Measurements from ENCODE around the gene CST1.
"Not testable (repeated sequence)": the region's sequence is repeated elsewhere in the genome, so short reads cannot be mapped to it uniquely, and the experiment has no call there.

CST1 gene

DNA sequence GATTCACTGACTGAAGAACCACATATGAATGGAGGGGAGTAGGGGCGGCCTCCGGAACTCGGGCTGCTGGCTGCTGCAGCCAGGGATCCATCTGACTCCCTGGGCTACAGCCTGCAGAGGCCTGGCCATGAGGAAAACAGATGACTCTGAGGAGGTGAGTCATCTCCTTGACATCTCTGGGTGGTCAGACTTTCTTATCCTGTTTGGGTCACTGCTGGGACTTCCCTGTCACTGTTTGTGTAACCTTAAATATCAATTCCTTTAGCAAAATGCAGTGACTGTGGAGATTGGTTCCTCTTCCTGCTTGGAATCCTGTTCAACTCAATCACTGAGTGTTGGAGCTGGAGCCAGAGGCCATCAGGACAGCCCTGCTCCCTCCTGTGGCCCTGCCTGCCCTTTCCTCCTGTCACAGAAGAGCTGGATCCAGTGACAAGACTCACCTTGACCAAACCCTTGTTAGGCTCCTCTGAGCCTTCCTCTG is 4.4 kb upstream of the CST1 start:
- DNase-seq (ENCODE audit: low read depth in 3 of 3, low spot score in 1 of 3) = not testable (repeated sequence)

DNA sequence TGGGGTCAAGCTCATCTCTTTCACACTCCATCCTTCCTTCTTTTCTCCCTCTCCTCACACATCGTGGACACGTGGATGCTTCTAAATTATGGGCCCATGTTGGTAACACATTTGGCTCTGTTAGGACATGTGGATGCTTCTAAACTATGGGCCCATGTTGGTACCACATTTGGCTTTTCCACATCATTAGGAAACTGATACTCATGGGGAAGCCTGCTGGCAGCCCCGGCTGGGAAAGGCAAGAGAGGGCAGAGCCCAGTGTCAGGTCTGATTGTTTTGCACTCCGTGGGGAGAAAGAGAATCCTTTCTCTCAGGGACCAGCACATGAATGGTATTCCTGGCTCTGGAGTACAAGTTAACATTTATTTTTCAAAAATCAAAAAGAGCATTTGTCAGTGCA is 4.0 kb upstream of the CST1 start:
- no peak for DNase-seq (ENCODE audit: low read depth in 3 of 3, low spot score in 1 of 3)

DNA sequence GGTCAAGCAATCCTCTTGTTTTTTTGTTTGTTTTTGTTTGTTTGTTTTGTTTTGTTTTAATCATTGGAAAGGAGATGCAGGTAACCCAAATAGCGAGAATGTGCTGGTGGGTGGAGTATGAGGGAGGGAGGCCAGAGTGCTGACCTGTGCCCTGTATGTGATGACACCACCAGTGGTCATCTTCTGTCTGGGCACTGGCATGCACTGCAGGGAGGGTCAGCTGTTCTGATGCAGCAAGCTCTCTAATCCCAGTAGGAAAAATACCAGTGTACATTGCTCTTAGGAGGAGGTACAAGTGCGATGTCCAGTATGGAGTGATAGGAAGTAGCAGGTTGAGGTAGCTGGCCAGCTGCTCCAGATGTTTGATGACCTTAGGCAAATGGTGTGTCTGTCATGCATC is 2.9 kb upstream of the CST1 start:
- no peak for DNase-seq (ENCODE audit: low read depth in 3 of 3, low spot score in 1 of 3)

DNA sequence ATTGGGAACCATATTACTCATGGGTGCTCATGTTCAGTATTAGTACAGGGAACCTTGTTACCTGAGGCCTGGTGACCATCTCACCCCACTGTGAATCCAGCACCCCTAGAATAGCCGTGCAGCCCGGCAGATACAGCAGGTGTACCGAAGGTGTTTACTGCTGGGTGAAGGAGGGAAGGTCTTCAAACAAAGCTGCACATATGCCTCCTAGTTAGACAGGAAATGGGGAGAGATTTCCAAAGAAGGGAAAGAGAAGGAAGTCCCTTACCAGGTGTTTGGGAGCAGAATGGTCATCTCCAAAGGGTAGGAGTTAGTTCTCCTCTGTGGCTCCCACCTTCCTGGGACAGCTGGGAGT is 2.4 kb upstream of the CST1 start:
- DNase-seq (ENCODE audit: low read depth in 3 of 3, low spot score in 1 of 3) = no peak

DNA sequence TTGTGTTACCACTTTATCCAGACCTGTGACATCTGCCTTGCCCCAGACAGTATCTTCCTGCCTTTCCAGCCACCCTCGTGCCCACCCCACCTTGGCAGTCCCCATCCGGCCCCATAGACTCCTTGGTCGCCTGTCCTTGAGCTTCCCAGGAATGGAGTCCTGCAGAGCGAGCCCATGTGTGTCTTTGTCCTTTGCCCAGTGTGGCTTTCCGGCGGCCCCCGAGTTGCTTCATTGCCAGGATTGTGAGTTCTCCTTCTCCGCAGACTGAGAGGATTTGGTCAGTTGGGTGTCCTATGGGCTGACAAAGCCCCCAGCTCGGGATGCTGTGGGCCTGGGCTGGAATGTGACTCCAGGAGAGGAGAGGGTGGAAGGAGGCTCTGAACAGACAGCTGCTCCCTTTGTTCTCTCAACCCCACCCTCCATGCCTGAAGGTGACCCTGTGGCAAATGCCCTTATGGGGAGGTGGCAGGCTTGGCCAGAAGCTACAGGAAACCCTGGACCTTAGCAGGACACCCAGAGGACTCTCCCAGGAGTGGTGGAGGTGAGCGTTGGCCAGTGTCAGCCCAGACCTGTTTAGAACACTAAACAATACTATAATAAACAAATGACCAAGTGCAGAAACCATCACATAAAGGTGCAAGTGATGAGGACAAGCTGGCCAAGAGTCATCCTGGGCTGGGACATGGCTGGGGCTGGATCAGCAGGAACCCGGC is 1.9 kb upstream of the CST1 start:
- DNase-seq (ENCODE audit: low read depth in 3 of 3, low spot score in 1 of 3) = no peak

DNA sequence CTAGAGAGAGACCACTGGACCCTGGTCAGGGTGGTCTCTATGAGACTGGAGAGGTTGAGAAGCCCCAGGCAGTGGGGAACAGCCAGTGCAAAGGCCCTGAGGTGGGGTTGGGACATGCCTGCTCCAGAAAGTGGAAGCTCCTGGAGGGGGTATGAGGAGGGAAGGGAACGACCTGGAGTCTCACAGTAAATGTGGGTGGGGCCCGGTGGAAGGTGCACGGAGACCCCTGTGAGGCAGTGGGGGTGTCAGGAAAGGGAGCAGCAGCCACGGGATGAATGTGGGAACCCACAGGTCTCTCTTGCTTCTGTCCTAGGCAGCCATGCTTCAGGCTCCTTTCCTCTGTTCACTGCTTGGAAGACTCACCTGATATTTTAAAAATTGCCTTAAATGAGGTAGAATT is 1.3 kb upstream of the CST1 start:
- no peak for DNase-seq (ENCODE audit: low read depth in 3 of 3, low spot score in 1 of 3)

DNA sequence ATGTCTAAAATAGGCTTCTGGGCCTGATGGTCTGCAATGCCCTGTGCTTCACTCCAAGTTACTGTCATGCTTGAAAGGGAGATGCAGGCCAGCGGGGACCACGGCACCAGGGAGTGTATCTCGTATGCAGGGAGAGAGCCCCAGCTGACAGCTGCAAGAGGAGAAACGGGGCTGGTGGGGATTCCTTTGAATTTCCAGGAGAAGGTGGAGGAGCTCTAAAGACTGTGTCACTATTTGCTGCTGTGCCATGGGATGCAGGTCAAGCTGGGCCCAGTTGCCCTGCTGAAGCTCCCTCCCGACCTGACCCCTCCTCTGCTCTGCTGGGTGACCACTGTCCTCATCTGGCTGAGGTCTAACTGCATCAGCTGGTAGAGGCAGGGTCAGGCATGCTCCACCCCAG is 989 bp downstream of the CST1 start:
- no peak for DNase-seq (ENCODE audit: low read depth in 3 of 3, low spot score in 1 of 3)

DNA sequence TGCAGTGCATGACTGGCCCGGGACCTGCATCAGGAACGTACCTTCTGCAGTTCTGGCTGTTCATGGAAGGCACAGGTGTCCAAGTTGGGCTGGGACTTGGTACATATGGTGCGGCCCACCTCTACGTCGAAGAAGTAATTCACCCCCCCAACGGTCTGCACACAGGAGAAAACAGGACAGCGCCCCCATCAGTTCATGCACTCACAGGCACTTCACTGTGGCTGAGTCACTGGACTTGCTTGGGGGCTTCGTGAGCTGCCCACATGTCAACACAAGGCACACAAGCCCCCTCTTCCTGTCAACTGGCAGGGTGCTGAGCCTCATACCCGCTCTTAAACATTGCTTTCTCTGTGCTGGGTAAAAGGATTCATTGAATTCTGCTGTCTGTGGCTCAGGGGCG is 1.8 kb downstream of the CST1 start:
- not testable (repeated sequence) for DNase-seq (ENCODE audit: low read depth in 3 of 3, low spot score in 1 of 3)

DNA sequence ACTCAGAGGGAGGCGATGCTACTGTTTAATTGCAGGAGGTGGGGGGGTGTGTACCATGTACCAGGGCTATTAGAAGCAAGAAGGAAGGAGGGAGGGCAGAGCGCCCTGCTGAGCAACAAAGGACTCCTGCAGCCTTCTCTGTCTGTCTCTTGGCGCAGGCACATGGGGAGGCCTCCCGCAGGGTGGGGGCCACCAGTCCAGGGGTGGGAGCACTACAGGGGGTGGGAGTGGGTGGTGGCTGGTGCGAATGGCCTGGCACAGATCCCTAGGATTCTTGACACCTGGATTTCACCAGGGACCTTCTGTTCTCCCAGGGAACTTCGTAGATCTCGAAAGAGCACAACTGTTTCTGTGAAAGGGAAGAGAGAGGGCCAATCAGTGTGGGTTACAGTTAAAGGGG is 3.2 kb downstream of the CST1 start:
- not testable (repeated sequence) for DNase-seq (ENCODE audit: low read depth in 3 of 3, low spot score in 1 of 3)

DNA sequence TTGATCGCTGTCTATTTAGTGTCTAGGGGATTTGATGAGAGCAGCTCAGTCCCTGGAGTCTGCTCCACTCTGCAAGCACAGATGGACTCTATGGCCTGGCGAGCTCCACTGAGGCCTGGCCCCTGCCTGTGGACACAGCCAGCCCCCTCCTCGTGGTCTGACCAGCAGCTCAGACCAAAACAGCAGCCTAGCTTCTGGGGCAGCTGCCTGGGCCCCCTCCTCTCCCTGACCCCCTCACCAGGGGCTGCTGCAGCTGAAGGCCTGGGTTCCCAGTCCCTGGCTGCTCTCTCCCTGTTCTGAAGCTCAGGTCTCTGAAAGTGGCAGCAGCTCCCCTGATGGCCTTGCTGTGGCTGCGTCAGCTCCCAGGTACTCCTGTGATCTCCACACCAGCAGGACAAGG is 3.6 kb downstream of the CST1 start:
- DNase-seq (ENCODE audit: low read depth in 3 of 3, low spot score in 1 of 3) = not testable (repeated sequence)

DNA sequence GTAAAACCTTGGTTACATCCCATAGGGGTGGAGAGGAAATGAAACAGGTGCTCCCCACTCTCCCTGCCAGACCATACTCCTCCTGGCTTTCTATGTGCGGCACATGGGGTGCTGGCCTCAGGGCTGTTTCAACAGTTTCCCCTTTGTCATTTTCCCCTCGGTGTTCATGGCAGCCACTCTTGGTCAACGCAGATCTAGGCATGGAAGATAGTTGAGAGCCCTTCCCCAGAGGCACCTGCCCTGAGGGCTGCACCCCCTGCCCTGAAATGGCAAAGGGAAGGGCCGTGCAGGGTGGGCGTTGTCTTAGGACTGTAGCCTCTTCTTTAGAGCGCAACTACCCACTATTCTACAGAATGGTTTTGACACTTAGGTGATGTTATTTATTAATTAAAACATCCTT is 4.4 kb downstream of the CST1 start:
- no peak for DNase-seq (ENCODE audit: low read depth in 3 of 3, low spot score in 1 of 3)

DNA sequence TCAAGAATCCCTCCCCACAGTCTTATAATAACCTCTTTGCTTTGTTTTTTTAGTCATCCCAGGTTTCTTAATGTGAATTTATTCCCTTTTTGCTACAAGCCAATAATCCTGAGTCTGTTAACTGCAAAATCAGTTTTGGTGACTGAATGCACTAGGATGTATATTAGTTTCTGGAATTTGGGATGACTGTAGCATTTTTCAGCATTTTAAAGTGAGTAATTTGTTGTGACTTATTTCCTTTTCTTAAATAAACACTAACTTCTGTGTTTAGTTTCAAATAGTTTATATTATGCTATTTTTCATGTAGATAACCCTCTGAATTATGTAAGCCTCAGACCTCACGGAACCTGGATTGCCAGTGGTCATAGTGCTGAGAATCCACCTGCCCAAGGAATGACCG is 5.5 kb downstream of the CST1 start:
- no peak for DNase-seq (ENCODE audit: low read depth in 3 of 3, low spot score in 1 of 3)

DNA sequence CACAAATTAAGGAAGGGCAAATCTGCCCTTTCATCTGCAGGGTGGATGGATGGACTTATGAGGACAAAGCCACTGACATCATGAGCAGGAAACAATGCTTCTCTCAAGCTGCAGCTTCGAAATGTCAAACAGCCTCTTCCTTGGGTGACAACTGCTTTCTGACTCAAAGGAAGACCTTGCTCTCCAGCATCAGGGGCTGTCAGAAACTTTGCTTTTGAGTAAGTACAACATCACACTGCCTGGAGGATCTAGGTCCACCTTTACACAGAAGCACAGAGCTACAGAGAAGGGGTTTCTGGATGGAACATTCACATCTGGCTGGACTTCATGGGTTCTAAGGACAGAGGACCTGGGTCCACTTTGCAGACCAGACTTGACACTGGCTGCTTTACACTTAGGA is 5.9 kb downstream of the CST1 start:
- DNase-seq (ENCODE audit: low read depth in 3 of 3, low spot score in 1 of 3) = no peak

DNA sequence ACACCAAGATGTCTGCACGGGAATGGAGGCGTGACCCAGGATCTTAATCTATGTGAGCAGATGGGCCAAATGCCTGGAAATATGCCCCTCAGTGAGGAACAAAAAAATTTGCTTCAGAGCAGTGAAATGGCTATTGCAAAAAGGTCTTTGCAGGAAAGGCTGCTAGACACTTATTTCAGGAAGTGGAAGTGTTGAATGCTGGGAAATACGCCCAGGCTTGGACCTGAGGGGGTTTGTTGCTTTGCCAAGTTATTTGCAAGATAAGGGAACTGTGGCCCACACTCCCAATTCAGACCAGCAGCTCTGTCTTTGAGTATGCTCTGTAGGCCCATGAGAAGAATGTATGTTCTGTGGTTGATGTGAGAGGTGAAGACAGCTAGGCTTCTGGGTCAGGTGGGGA is 15.3 kb downstream of the CST1 start:
- DNase-seq (ENCODE audit: low read depth in 3 of 3, low spot score in 1 of 3) = not testable (repeated sequence)

DNA sequence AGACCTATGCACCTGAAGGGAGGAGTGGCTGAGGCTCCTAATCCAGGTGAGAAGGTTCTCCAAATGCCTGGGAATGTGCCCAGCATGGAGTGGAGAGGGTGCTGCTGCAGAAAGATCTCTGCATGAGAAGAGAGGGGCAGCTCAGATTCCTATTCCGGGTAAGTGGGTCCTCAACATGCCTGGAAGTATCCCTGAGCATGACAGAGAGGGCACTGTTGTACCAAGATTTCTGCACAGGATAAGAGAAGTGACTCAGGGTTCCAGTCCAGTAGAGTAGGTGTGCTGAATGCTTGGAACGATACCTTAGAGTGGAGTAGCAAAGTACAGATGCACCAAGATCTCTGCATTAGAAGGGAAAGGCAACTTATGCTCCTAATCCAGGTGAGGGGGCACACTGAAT is 15.8 kb downstream of the CST1 start:
- DNase-seq (ENCODE audit: low read depth in 3 of 3, low spot score in 1 of 3) = not testable (repeated sequence)

DNA sequence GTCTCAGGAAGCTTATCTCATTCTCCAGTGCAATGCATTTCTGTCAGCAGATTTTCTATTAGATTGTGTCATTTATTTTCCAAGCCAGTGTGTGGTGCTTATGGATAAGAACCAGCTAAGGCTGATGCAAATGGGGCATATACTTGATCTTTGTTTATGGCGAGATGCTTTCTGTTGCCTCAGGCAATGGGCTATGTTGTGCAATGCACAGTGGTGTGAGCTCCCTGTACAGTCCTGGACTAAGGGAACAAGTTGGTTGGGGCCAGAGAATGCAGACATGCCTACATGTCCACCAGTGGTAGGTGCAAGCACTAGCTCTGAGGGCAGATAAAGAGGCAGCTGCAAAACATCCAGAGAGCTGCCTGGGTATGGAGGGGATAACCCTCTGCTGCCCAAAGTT is 16.3 kb downstream of the CST1 start:
- DNase-seq (ENCODE audit: low read depth in 3 of 3, low spot score in 1 of 3) = not testable (repeated sequence)

DNA sequence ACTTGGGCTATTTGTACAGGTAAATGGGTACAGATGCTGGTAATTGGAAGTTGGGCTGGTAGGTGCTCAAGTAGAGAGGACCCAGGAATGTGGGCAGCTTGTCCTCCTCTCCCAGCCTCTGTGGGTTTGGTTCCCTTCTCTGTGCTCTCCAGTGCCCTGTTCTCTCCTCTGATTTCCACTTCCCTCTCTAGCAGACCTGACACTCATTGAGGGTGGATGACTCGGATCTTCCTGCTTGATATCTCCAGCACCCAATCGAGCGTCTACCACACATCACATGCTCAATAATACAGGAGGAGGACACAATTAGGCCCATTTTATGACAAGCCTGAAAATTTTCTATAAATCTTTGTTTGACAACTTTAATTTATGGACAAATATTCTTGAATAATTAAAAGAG is 23.7 kb downstream of the CST1 start:
- DNase-seq (ENCODE audit: low read depth in 3 of 3, low spot score in 1 of 3) = no peak

DNA sequence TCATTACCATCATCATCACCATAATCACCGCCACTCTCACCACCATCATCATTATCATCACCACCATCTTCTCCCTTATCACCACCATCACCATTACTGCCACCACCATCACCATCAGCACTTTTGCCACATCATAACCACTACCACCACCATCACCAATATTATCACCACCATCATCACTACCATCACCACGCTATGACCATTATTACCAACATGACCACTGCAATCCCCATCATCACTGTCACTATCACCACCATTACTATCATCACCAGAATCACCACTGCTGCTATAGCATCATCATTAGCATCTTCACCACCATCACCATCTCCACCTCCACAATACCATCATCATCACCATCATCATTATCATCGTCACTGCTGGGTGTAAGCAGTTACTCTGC is 25.6 kb downstream of the CST1 start:
- DNase-seq (ENCODE audit: low read depth in 3 of 3, low spot score in 1 of 3) = no peak

DNA sequence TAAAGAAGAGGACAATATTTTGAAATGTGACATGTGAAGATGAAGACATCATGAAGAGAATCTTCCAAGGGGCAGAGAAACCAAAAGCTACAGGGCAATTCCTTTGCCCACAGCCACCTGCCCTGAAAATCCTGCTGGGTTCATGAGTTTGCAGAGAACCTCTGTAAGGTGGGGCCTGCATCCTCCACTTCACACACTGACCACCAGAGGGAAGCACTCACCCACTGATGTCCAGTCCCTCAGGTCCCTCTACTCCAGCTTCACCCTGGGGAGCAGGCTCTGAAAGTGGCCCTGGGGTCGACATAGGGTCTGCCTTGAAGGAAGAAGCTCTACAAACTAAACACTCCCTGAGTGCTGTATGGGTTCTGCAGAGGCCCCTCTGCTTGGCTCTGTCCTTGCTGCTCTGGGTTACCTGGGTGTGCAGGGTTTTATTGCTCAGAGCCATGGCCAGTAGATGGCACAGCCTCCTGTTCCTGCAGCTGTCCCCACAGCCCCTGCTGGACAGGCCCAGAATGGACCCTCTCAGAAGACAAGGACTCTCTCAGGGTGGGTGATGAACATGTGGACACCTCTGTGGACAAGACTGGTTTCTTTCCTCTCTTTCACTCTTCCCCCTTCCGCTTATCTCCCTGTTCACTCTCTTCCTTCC is 27.0 kb downstream of the CST1 start:
- not testable (repeated sequence) for DNase-seq (ENCODE audit: low read depth in 3 of 3, low spot score in 1 of 3)

DNA sequence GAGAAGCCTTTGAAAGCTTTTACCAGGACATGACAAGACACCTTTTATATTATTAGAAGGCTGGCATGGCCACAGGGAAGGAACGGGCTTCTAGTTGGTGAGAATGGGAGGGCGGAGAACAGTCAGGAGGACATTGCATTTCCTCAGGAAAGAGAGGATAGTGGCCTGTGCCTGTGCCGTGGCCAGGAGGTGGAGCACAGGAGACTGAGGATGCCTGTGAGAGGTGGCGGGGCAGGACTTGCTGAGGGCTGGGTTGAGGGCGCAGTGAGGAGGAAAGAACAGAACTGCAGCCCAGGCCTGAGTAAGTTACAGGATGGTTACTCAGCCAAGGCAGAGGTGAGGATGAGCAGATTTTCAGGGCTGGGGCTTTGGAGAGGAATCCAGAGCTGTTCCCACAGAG is 27.9 kb downstream of the CST1 start:
- DNase-seq (ENCODE audit: low read depth in 3 of 3, low spot score in 1 of 3) = not testable (repeated sequence)

DNA sequence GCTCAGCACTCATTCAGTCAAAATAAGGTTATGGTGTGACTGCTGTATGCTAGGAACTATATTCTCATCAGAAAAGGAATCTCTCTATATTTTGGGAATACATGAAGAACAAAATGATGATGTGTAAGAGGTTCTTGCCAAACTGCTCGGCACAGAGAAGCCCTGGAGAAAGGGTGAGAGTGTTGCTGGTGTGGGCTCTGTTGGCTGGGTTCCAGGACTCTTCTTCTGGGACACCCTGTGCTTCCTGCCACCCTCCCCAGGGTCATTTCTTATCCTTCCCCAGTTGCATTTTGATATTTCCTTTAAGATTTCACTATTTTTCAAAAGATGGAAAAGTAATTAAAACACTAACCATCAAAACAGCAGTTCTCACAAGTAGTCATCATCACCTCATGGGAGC is 28.8 kb downstream of the CST1 start:
- DNase-seq (ENCODE audit: low read depth in 3 of 3, low spot score in 1 of 3) = no peak

DNA sequence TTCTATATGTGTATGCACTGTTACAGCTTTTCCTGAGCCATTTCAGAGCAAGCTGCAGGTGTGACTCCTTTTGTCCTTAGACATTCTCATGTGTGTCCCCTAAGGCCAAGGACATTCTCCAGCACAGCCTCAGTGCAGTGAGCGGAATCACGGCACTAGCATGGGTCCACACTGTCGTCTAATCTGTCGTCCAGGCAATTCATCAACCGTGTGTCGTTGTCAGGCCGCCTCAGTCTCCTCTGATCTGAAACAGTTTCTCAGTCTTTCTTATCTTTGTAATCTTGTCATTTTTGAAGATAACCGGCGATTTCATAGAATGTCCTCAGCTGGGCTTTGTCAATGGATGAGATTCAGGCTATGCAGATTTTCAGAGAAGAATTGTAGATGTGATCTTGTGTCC is 31.4 kb downstream of the CST1 start:
- not testable (repeated sequence) for DNase-seq (ENCODE audit: low read depth in 3 of 3, low spot score in 1 of 3)

DNA sequence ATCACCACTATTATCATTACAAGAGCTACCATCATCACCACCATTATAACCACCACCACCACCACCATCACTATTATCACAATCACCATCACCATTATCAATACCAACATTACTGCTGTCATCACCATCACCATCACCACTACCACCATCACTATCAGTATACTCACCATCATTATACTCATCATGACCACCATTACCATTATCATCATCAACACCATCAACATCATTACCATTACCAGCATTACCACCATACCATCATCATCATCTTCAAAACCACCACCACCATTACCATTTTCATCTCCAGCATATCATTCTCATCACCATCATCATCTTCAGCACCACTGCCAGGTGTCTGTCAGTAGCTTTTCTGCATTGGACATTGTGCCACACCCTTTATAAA is 39.0 kb downstream of the CST1 start:
- DNase-seq (ENCODE audit: low read depth in 3 of 3, low spot score in 1 of 3) = not testable (repeated sequence)

Measured in stimulated activated CD4-positive, alpha-beta T cell treated with anti-CD3 and anti-CD28 coated beads, TNF-alpha, amount 100 ng/mL, for 1 hour (primary cell).